K562 (cell line): ENCODE results near the gene TMSB15A. TPM values are rescaled to one million over a fixed set of nuclear protein-coding genes. Genes with fewer than 3 reads are reported as not detected.
"Not testable (repeated sequence)": the region's sequence is repeated elsewhere in the genome, so short reads cannot be mapped to it uniquely, and the experiment has no call there.

ENCODE experiments used
- ATAC-seq: fragments of 200-7000 bp; cut with Tn5 transposase; 3 replicates; pipeline ENCODE4 v1.9.1; 2020; ENCODE audit warnings: moderate library complexity
- BruUV-seq: library from RNA; stranded (reverse); fragments of 400-500 nt; replicated peaks from 2 replicates; lab custom pipeline; 2021; lab: Mats Ljungman, UMichigan
- CTCF ChIA-PET: fragments of 300-600 bp; formaldehyde crosslinking; extraction: SDS; loops from one replicate; lab custom pipeline; 2021; ENCODE audit warnings: low intra/inter-chr PET ratio; lab: Yijun Ruan, JAX
- POLR2A ChIA-PET: fragments of 300-600, 350-650 bp; sonication (Branson Sonifier 250); formaldehyde crosslinking; extraction: SDS; loops from one replicate; lab custom pipeline; 2021; ENCODE audit warnings: antibody characterized with exemption, inconsistent platforms; lab: Yijun Ruan, JAX
- DNase-seq, 4 experiments: peaks; one replicate each; pipeline versions ENCODE4 v3.0.0 to v3.0.0-alpha.2; 2011 to 2018; ENCODE audit warnings: low spot score in 3 of 4, mixed read lengths in 3 of 4; ENCODE audit errors: extremely low read depth in 1 of 4
- FAIRE-seq: peaks from 2 replicates; lab custom pipeline; 2011; peaks lifted over from hg19 to GRCh38; lab: Jason Lieb, UNC
- H2AFZ ChIP-seq: 2 replicates; pipeline ENCODE4 v1.6.0; 2011; ENCODE audit warnings: low read depth, low read length, control low read depth, inconsistent platforms
- H3K27ac ChIP-seq: fragments of 200-600 bp; 3 replicates; pipeline ENCODE4 v1.8.0; 2011; ENCODE audit warnings: low read depth, mild to moderate bottlenecking, control low read depth, inconsistent platforms, low read length, moderate library complexity, mixed read lengths; ENCODE audit errors: extremely low read depth
- H3K27me3 ChIP-seq, 2 experiments: fragments of 300-600 bp in 1 of 2; 2 replicates in 1 of 2; 3 replicates in 1 of 2; pipeline versions ENCODE4 v1.6.0 to v1.8.0; 2011; ENCODE audit warnings: inconsistent platforms in 2 of 2, low read length in 2 of 2, mild to moderate bottlenecking in 1 of 2, mixed read lengths in 1 of 2, moderate library complexity in 1 of 2; ENCODE audit not compliant: control insufficient read depth in 2 of 2, insufficient read depth in 2 of 2
- H3K36me3 ChIP-seq: fragments of 300-600 bp; 3 replicates; pipeline ENCODE4 v1.8.0; 2011; ENCODE audit warnings: mild to moderate bottlenecking, low read length, inconsistent platforms; ENCODE audit not compliant: control insufficient read depth, insufficient read depth
- H3K4me1 ChIP-seq, 2 experiments: fragments of 200-600 bp in 1 of 2; replicated peaks in 1 of 2; 2 replicates in 1 of 2; 3 replicates in 1 of 2; pipeline versions ENCODE4 v1.5.1 to v1.8.0; 2011; ENCODE audit warnings: inconsistent platforms in 2 of 2, low read length in 2 of 2, mild to moderate bottlenecking in 1 of 2, mixed read lengths in 1 of 2, moderate library complexity in 1 of 2; ENCODE audit not compliant: control insufficient read depth in 2 of 2, insufficient read depth in 2 of 2
- H3K4me2 ChIP-seq: 2 replicates; pipeline ENCODE4 v1.6.1; 2011; ENCODE audit warnings: low read length, control low read depth, inconsistent platforms, mixed read lengths; ENCODE audit not compliant: insufficient read depth
- H3K4me3 ChIP-seq: fragments of 200-600 bp; sonication (generic), shearing (Covaris generic); 2 replicates; pipeline ENCODE4 v1.5.1; 2016; ENCODE audit warnings: control low read depth, inconsistent platforms
- H3K79me2 ChIP-seq: fragments of 200-600 bp; 3 replicates; pipeline ENCODE4 v1.8.0; 2011; ENCODE audit warnings: low read length, inconsistent platforms; ENCODE audit not compliant: control insufficient read depth, insufficient read depth
- H3K9ac ChIP-seq, 2 experiments: 2 replicates each; pipeline versions ENCODE4 v1.6.0 to v1.6.1; 2011; ENCODE audit warnings: low read depth in 2 of 2, low read length in 2 of 2, control low read depth in 1 of 2, inconsistent platforms in 1 of 2, mild to moderate bottlenecking in 1 of 2, mixed read lengths in 1 of 2; ENCODE audit not compliant: insufficient read depth in 1 of 2
- H3K9me1 ChIP-seq: one replicate; pipeline ENCODE4 v1.6.0; 2011; ENCODE audit warnings: inconsistent platforms, mild to moderate bottlenecking, low read length, moderate library complexity; ENCODE audit not compliant: control insufficient read depth, insufficient read depth
- H3K9me3 ChIP-seq: replicated peaks from 2 replicates; pipeline ENCODE4 v1.5.1; 2011; ENCODE audit warnings: low read depth, low read length, inconsistent platforms; ENCODE audit not compliant: control insufficient read depth, insufficient read depth
- H4K20me1 ChIP-seq: replicated peaks from 2 replicates; pipeline ENCODE4 v1.6.1; 2011; ENCODE audit warnings: low read length, inconsistent platforms, mixed read lengths; ENCODE audit not compliant: control insufficient read depth, insufficient read depth
- SLC30A9 ChIP-seq: fragments of 250-450 bp; sonication (Bioruptor Pico); IDR thresholded peaks from 2 replicates; pipeline ENCODE4 v1.8.0; 2022; ENCODE audit warnings: mild to moderate bottlenecking, moderate library complexity
- ZNF507 ChIP-seq: conservative IDR thresholded peaks from 2 replicates; pipeline ENCODE4 v1.6.1; 2017; ENCODE audit warnings: missing genetic modification characterization, missing compliant biosample characterization
- WGBS: fragments of 100-300 bp; shearing (Covaris generic); methylation state at CpG from one replicate; pipeline ENCODE4 v1.1.6; 2016; ENCODE audit warnings: low coverage, mixed read lengths; ENCODE audit not compliant: insufficient coverage; ENCODE audit errors: missing lambda C conversion rate; 5-methylcytosine and 5-hydroxymethylcytosine counted together
- in situ Hi-C: fragments of 300-500 bp; cut with MboI; formaldehyde crosslinking; loops from 4 replicates; pipeline ENCODE4 v1.15.0; 2018; ENCODE audit warnings: inconsistent platforms, mixed read lengths
- intact Hi-C: fragments of 100-400 bp; cut with micrococcal nuclease; formaldehyde crosslinking; loops from 2 replicates; pipeline ENCODE4 v1.14.2; 2022
- polyA plus RNA-seq, 8 experiments: library from polyadenylated mRNA; depleted of rRNA in 4 of 8; stranded (reverse) in 5 of 8; unstranded in 3 of 8; fragments of >200 nt; fragmentation: Nextera tagmentation in 2 of 8; fragmentation: Illumina TruSeq in 1 of 8; extraction: Ambion mirVana in 2 of 8; extraction: Trizol in 1 of 8; gene quantifications; 2 replicates each; pipeline versions ENCODE4 v1.2.1 to v1.2.3, GENCODE V29; 2011 to 2014; ENCODE audit warnings: inconsistent platforms in 1 of 8, missing spikeins in 1 of 8
- total RNA-seq, 7 experiments: library from RNA; depleted of rRNA in 6 of 7; stranded (reverse); fragments of >200 nt in 6 of 7; fragmentation: Illumina TruSeq in 2 of 7; extraction: Trizol in 2 of 7; gene quantifications; 2 replicates each; pipeline versions ENCODE4 v1.2.1 to v1.2.3, GENCODE V29; 2011 to 2021; ENCODE audit warnings: low replicate concordance in 1 of 7

TMSB15A gene
- total and polyA plus RNA-seq, 9 of the 15 experiments (the other 6 are each of a cell fraction or from before 2014, with no cell fraction given) = 0.49 to 1.6 (median 1.1) TPM

- H3K9me3 ChIP-seq, CTCF ChIA-PET, H4K20me1 ChIP-seq, H3K4me1 ChIP-seq, H3K36me3 ChIP-seq, BruUV-seq, H3K4me2 ChIP-seq, H3K9me1 ChIP-seq, POLR2A ChIA-PET, FAIRE-seq, intact Hi-C loops, H3K4me3 ChIP-seq, ATAC-seq, H3K27ac ChIP-seq, H2AFZ ChIP-seq, H3K9ac ChIP-seq, H3K79me2 ChIP-seq, in situ Hi-C loops, DNase-seq: not testable (repeated sequence)
- peaks cover 0 to 18% of the 10 kb centered on the region in 2 experiments; a peak in 3 of 5 replicates for H3K27me3 ChIP-seq
- WGBS = 6% methylated on average over 5 of the region's 5 CpGs
Measured at GRCh38 chrX:102546175-102546574, 29.6 kb upstream of the TMSB15A start.

DNA sequence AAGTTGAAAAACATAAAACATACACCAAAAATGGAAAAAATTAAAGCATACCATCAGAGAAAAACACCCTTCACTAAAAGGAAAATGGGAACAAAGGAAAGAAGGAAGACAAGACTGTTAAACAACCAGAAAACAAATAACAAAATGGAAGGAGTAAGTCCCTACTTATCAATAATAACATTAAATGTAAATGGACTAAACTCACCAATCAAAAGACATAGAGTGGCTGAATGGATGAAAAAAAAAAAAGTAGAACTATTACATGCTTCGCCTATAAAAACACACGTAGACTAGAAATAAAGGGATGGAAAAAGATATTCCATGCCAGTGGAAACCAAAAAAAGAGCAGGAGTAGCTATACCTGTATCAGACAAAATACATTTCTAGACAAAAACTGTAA is 19.4 kb upstream of the TMSB15A start:
- 0% methylated on average over 2 of the region's 2 CpGs for whole genome bisulfite sequencing
- Histone ChIP-seq H2AFZ (no peak overlapping the region), H3K4me1 (no peaks in the 10 kb centered on the region), H3K9ac (no peak overlapping the region), H3K36me3 (no peaks in the 10 kb centered on the region), H3K9me1 (no peaks in the 10 kb centered on the region), H3K79me2 (no peaks in the 10 kb centered on the region), H3K4me3 (no peak overlapping the region), H3K4me2 (no peak overlapping the region), H3K27ac (no peak overlapping the region), H4K20me1 (no peaks in the 10 kb centered on the region), H3K27me3 (no peaks in the 10 kb centered on the region), H3K9me3 (no peaks in the 10 kb centered on the region)
- ATAC-seq = no peak
- peak; percentile 93 for TF ChIP-seq ZNF507 (tag)
- no peak for TF ChIP-seq SLC30A9 (CRISPR knock-in tag)
- intact Hi-C loops (no loop called here), in situ Hi-C loops (no loop called here)
- ChIA-PET CTCF (no interaction called here), POLR2A (no interaction called here)
- no TSS peak for BruUV-seq
- no peak for DNase-seq
- no peak for FAIRE-seq
